GM04504 (cell line): Measurements from ENCODE around the gene NRG3.

Experiments used
- DNase-seq: peaks from one replicate; pipeline ENCODE4 v3.0.0-alpha.2; 2012; ENCODE audit warnings: low read depth

NRG3 gene

GRCh38 chr10:81884856-81885255 lies 9.9 kb downstream of the NRG3 start:
- DNase-seq = no peak

DNA sequence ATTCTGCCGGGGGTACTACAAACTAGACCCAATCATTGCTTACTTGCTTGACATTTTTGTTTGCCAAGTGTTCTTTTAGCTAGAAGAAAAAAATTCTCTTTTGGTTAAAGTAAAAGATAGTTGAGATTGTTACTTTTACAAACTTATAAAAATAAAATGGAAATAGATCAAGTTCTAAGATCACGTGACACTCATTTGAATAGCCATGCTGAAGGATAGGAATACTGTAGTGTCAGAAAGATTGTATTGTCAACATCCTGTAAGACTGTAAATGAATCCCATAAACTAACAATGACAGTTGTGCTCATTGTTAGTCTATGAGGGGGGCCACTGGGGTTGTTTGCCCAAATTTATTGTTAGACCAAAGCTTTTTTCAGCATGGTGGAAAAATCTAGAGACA lies 10.5 kb downstream of the NRG3 start:
- no peak for DNase-seq

DNA sequence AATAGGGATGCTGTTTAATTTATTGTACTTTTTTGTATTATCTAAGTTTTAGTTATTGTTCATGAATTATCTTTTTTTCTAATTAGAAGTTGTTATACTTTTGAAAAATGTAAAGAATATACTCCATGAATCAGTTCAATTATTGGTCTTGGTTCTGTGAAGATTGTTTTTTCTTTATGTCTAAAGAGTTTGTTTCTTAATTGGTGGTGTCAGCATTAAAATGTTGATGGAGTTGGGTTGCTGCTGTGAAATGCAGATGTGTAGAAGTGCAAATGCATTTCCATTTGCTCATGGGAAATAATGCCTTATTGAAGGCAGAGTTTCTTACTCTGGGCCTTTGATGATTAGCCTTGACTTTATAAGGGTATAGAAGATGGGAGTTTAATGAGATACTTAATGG lies 11.9 kb downstream of the NRG3 start:
- DNase-seq = no peak

GRCh38 chr10:81889181-81889769 lies 14.3 kb downstream of the NRG3 start:
- no peak for DNase-seq

DNA sequence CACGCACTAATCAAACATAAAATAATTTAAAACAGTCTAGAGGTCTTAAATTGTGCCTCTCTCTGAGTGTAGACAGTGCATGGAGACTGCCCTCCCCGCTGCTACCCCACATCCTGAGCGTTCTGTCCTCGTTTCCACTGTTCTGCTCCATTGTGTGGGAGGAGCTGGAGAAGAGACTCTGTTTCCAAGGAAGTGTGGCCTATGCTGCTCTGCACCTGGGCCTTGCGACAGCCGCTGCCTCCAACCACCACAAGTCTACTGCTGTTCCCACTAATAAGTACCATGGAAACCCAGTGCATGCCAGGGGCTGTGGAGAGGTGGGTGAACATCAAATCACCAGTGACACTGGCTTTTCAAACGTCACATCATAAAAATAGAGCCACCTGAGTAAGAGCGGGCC lies 19.6 kb downstream of the NRG3 start:
- no peak for DNase-seq

DNA sequence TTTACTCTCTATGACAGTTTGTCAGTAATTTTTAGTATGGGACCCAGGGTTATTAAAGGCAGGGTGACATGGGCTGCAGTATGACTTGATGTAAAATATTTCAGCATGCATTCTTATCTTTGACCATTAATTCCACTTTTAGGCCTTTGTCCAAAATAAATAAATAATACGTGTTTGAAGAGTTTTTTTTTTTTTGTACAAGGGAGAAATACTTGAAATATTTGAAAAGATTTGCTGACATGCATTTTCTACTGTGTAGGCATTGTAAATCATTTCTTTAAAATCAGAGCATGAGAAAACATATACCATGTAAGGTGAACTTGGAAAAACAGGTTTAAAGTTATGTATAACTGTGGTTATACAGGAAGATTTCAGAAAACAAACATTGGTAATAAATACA lies 23.5 kb downstream of the NRG3 start:
- DNase-seq = no peak

DNA sequence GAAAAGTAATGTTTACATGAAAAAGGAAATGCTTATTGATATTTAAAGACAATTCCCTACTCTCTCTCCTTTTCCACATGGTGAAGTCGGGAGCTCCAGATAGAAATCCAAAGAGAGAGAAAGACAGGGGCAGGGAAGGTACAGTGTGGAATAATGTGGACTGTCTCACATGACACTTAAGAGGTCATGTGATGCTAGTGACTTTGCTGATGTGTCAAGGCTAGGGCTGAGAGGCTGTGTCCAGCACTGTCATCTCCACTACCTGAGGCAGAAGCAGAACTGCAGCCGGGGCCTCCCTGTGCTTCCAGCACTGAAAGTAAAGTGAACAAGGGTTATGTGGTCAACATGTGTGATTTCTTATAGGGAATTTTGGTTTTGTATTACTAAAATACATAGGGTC lies 26.0 kb downstream of the NRG3 start:
- DNase-seq = no peak

DNA sequence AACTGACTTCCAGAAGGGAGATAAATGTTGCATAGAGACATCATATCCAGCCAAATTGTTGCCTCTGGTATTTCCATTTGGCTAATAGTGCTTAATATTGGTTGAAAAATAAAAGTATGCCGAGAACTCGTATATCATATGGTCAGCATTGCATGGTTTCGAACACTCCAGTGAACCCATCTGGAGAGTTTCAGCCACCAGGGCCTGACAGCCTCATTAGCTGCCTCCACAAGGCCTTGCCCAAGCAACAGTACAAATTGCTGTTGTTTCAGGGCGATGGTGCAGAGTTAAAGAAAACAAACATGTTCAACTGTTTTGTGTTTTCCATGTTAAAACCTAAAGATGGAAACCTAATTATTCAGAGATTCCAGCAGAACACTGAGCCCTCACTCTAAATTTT lies 28.5 kb downstream of the NRG3 start:
- DNase-seq = no peak

DNA sequence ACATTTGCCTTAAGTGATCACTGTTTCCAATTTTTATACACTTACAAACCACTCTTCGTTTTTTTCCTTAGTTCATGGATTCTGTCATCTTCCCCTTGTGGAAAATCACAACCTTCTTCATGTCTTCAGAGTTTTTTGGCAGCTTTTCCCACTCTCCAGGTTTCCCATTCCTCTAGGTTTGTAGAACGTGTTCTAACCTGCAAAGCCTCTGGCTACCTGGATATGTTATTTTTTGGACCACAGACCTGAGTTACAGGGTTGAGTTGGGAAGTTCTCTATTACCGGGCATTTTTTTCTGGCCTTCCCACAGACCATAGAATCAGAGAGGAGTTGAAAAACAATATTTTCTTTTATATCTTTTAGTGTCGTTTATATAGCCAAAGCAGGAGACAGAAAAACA lies 30.2 kb downstream of the NRG3 start:
- no peak for DNase-seq

- DNase-seq = no peak
These were observed 34.5 kb downstream of the NRG3 start for GRCh38 chr10:81909453-81909852.

DNA sequence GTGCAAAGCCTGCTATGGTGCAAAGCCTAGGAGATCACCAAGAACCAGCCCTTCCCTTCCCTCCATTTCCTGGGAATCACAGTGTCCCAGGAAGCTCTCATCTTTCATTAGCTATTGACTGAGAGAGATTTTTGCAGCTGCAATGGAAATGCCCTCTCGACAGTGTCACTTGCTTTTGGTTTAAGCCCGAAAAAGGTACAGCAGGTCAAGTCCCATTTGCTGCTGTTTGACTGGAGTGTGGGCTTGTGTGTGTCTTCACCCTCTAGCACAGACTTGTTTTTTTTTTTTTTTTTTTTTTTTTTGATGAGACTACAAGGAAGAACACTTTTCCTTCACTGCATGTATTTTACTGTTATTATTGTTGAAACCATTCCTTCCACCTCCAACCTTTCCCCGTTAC lies 36.3 kb downstream of the NRG3 start:
- DNase-seq = no peak

GRCh38 chr10:81914736-81915503 lies 39.9 kb downstream of the NRG3 start:
- DNase-seq = no peak

- no peak for DNase-seq
These were observed 40.5 kb downstream of the NRG3 start for GRCh38 chr10:81915504-81915897.

DNA sequence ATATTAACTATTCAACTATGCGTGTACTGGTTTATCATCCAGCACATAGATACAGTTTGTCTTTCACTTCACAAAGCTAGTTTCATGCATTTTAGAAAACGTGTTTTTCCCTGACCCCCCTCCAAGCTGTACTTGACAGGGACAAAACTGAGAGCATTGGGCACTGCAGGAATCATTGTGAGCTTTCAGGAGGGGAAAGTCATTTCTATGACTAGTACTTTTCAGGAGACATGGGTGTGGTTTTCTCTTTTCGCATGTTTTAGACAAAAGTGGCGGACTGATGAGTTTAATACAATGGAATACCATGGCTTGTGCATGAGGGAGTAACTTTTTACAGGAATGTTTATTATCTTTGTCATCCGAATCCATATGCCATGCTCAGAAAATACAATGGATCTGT lies 42.7 kb downstream of the NRG3 start:
- no peak for DNase-seq

- no peak for DNase-seq
These were observed 43.8 kb downstream of the NRG3 start for GRCh38 chr10:81918766-81919165.

DNA sequence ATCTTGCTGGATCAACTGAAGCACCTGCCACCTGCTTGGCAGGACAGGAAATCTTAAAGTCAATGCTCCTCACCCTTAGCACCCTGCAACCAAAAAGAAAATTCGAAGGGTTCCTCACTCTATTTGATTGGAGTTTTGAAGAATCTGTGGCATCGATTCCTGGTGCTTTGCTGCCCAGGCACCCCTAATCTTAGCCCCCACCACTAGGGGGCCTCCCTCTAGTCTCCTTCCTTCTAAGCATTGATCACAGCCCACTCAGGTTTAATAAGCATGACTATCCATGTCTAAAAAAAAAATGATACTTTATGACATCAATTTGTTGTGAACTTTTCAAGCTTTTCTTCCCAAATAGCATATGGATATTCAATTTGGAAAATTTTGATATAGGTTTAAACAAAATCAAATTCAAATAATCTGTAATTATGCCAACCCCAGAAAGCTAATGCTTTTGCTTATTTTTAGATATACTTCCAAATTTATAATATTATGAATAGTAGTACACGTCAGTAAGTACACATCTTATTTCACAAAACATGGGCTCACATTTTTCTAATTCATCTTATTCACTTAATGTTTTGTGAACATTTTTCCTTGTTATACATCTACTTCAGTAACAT lies 45.3 kb downstream of the NRG3 start:
- DNase-seq = no peak

- DNase-seq = no peak
These were observed 53.1 kb downstream of the NRG3 start for GRCh38 chr10:81928119-81928518.

DNA sequence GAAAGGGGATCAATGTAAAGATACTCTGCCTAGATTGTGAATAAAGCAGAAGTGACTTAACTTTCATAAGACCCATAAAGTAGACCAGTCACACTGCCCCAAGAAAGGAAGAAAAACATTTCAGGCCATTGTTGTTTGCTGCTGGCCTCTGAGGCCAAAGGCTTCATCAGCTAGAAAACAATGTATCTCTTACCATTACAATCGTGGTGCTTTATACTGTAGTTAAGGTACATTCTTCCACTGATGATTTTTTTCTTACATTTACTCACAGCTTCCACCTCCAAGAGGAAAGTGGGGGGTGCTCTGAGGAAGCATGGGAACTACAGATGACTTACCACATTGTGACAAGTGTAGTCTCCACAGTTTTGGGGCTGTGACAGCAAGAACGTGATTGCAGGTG lies 68.6 kb downstream of the NRG3 start:
- DNase-seq = no peak

DNA sequence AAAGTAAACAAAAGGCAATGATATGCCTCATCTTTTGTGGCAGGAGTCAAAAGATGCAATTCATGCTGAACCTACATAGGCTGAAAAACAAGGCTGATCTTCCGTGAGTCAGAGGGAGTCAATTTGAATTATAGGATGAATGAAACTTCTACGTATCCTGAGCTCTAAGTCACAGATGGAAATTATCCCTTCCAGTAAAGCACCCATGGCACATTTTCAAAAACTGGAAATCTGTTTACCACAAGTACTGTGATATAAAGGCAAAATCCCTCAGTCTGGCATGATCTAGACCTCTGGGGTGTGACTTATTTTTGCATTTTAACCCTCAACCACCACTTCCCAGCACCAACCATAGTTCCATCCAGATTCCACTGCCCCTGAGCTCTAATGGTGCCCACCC lies 69.6 kb downstream of the NRG3 start:
- DNase-seq = no peak

DNA sequence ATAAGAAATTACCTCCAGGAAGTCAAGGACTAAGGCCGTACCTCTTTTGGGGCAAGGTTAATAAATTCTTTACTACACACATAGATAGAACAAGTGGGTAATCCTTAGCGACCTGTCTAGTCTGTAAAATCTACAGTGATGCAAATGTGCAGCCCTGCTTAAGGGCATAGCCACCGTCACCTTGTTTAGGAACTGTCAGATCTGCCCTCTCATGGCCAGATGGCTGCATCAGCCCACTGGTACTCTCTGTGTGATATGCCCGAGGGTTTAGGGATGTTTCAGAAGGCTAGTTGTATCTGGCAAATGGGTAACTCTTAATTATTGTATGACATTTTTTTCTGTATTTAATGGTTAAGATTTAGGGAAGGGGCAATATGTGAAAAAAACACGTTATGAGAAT lies 74.3 kb downstream of the NRG3 start:
- no peak for DNase-seq

- DNase-seq = no peak
These were observed 75.4 kb downstream of the NRG3 start for GRCh38 chr10:81950358-81950757.

GRCh38 chr10:81953420-81953819 lies 78.4 kb downstream of the NRG3 start:
- DNase-seq = no peak

DNA sequence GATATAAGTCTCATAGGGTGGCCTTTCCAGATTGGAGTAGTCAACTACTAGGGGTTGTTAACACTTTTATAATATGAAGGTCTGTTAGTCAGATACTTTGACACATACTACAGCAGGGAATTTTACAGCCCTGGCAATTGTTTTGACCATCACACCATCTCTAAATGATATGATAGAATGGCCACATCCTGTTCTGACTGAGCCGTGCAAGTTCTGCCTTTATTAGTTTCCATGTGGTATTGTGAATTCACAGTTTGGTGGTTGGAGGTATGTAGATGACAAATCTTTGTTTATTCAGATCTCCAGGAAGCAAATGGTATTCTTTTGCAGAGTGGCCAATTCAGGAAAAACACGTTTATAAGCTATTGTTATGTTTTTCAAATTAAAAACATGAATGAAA lies 83.0 kb downstream of the NRG3 start:
- DNase-seq = no peak

- DNase-seq = no peak
These were observed 84.0 kb downstream of the NRG3 start for GRCh38 chr10:81959016-81959415.
